GM13977 (cell line): ENCODE measurements around the gene CD28.

ENCODE experiments used
- DNase-seq: peaks from one replicate; pipeline ENCODE4 v3.0.0; 2012; ENCODE audit warnings: low spot score
- in situ Hi-C: fragments of 300-500 bp; cut with MboI; formaldehyde crosslinking; loops from one replicate; pipeline ENCODE4 v1.12.0; 2022; ENCODE audit warnings: low sequenced_read_pairs, low pct_unique_long_range_greater_than_20kb, mixed read lengths, inconsistent platforms; ENCODE audit not compliant: unreplicated experiment
- TF ChIP-seq, protein P1 (sequence below): IDR thresholded peaks from 2 replicates; pipeline ENCODE4 v1.5.1; 2012; ENCODE audit warnings: mild to moderate bottlenecking, control low read depth; ENCODE audit not compliant: insufficient read depth; ENCODE audit errors: extremely low read depth, missing control alignments

Gene CD28

DNA sequence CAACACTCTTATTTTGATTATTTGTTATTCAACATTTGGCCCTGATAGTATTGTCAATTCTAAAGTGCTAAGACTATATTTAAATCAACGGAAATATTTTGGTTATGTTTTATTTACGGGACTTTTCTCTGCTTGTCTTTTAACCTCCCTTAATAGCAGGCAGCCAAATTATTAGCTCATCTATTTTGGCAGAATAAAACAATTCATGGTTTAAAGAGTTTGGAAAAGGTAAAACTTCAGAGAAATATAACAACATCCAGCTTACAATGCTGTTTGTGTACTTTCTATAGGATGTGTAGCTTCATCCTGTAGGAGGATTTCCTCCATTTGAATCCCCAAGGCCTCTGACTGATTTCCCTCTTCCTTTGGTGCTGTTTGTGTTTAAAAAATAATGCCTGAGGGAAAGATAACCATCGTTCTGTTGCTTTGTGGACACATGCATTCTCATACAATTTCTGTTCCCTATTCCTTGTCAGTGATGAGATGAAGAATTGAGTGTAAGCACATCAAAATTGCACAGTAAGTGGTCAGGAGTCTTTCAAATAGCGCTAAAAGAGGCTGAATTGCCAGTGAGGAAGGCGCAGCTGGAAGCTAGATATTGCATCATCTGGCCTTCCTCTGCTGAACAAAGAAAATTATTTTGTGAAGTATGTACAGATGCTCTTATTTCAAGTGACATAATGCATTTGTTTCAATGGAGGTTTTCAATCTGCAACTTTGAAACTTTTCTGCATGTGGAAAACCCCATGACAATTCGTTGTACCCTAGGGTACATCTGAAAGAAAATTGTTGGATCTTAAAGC is 80.3 kb downstream of the CD28 start:
- TF ChIP-seq, protein P1, sequence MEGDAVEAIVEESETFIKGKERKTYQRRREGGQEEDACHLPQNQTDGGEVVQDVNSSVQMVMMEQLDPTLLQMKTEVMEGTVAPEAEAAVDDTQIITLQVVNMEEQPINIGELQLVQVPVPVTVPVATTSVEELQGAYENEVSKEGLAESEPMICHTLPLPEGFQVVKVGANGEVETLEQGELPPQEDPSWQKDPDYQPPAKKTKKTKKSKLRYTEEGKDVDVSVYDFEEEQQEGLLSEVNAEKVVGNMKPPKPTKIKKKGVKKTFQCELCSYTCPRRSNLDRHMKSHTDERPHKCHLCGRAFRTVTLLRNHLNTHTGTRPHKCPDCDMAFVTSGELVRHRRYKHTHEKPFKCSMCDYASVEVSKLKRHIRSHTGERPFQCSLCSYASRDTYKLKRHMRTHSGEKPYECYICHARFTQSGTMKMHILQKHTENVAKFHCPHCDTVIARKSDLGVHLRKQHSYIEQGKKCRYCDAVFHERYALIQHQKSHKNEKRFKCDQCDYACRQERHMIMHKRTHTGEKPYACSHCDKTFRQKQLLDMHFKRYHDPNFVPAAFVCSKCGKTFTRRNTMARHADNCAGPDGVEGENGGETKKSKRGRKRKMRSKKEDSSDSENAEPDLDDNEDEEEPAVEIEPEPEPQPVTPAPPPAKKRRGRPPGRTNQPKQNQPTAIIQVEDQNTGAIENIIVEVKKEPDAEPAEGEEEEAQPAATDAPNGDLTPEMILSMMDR = no peak
- DNase-seq = no peak
- in situ Hi-C loops = no loop called here

DNA sequence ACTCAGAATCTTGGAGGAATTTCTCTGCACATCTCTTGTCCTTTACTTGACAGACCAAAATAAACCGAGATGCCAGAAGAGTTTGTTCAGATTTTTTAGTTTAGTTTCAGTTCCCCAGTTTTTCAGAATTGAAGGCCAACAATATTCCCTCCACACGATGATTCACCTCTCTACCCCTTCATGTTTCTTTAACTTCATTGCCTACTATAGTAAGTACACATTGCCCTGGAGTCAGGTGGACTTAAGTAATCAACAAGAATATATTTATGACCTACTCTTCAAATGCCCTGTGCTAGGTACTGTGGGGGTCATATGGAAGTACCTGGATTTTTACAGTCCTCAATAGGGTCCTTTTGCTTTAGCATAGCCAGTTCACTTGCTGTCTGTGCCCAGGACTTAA is 81.5 kb downstream of the CD28 start:
- DNase-seq = no peak
- TF ChIP-seq, protein P1 = no peak
- in situ Hi-C loops = no loop called here
